K562 (cell line): Measurements from ENCODE around the gene MAGIX. TPM values are rescaled to one million over a fixed set of nuclear protein-coding genes. Genes with fewer than 3 reads are reported as not detected.

Source experiments
- BDP1 ChIP-seq: IDR thresholded peaks from 3 replicates; pipeline ENCODE4 v1.6.1; 2011; ENCODE audit not compliant: insufficient read length, insufficient read depth
- CHD4 ChIP-seq: fragments of 200-600 bp; sonication (generic); IDR thresholded peaks from 3 replicates; pipeline ENCODE4 v1.6.1; 2012; ENCODE audit warnings: low read depth, mild to moderate bottlenecking, mixed read lengths, low read length, inconsistent platforms; ENCODE audit not compliant: insufficient read depth, insufficient replicate concordance, poor library complexity, severe bottlenecking
- ESRRB ChIP-seq: fragments of 250-450 bp; sonication (Bioruptor Pico); IDR thresholded peaks from 2 replicates; pipeline ENCODE4 v1.5.0; 2020; ENCODE audit warnings: mild to moderate bottlenecking, moderate library complexity, borderline replicate concordance
- FOXK1 ChIP-seq: sonication (generic); formaldehyde crosslinking; IDR thresholded peaks from 2 replicates; pipeline ENCODE4 v1.8.0; 2022; ENCODE audit warnings: missing genetic modification reagents, mild to moderate bottlenecking, borderline replicate concordance
- KDM1A ChIP-seq, 2 experiments: fragments of 450-650 bp; IDR thresholded peaks; 2 replicates each; pipeline ENCODE4 v1.6.1; 2016; ENCODE audit warnings: mild to moderate bottlenecking in 2 of 2
- NFE2 ChIP-seq: IDR thresholded peaks from 2 replicates; pipeline ENCODE4 v1.6.1; 2014; ENCODE audit warnings: antibody characterized with exemption, low read depth
- PBX2 ChIP-seq, 2 experiments: IDR thresholded peaks in 1 of 2; conservative IDR thresholded peaks in 1 of 2; 2 replicates each; pipeline ENCODE4 v1.6.1; 2016; ENCODE audit warnings: low read depth in 2 of 2, mild to moderate bottlenecking in 1 of 2, missing compliant biosample characterization in 1 of 2, missing genetic modification characterization in 1 of 2, moderate library complexity in 1 of 2
- PHB ChIP-seq: fragments of 250-450 bp; sonication (Bioruptor Pico); IDR thresholded peaks from 2 replicates; pipeline ENCODE4 v1.5.0; 2021
- PHTF2 ChIP-seq: fragments of 250-450 bp; sonication (Bioruptor Pico); IDR thresholded peaks from 2 replicates; pipeline ENCODE4 v1.5.0; 2021; ENCODE audit warnings: mild to moderate bottlenecking
- SNAPC5 ChIP-seq: fragments of 250-450 bp; sonication (Bioruptor Pico); IDR thresholded peaks from 2 replicates; pipeline ENCODE4 v1.8.0; 2021; ENCODE audit warnings: moderate library complexity, mild to moderate bottlenecking, inconsistent platforms
- TEAD1 ChIP-seq, 2 experiments: fragments of 450-650 bp in 1 of 2; sonication (generic) in 1 of 2; formaldehyde crosslinking; IDR thresholded peaks; 2 replicates each; pipeline versions ENCODE4 v1.4.0 to v1.8.0; 2020 to 2022; ENCODE audit warnings: mild to moderate bottlenecking in 2 of 2, missing genetic modification reagents in 1 of 2
- UBTF ChIP-seq, 2 experiments: IDR thresholded peaks; 2 replicates each; pipeline ENCODE4 v1.6.1; 2012; ENCODE audit warnings: improper control_type of control experiment in 2 of 2, low read depth in 2 of 2, low read length in 2 of 2, borderline replicate concordance in 1 of 2
- ZNF212 ChIP-seq: fragments of 450-650 bp; formaldehyde crosslinking; IDR thresholded peaks from 2 replicates; pipeline ENCODE4 v1.4.0; 2020; ENCODE audit warnings: mild to moderate bottlenecking
- ZNF436 ChIP-seq: fragments of 250-450, 450-650 bp; sonication (Bioruptor Pico); formaldehyde crosslinking; IDR thresholded peaks from 2 replicates; pipeline ENCODE4 v1.7.0; 2020; ENCODE audit warnings: mild to moderate bottlenecking
- polyA plus RNA-seq, 8 experiments: library from polyadenylated mRNA; depleted of rRNA in 4 of 8; stranded (reverse) in 5 of 8; unstranded in 3 of 8; fragments of >200 nt; fragmentation: Nextera tagmentation in 2 of 8; fragmentation: Illumina TruSeq in 1 of 8; extraction: Ambion mirVana in 2 of 8; extraction: Trizol in 1 of 8; gene quantifications; 2 replicates each; pipeline versions ENCODE4 v1.2.1 to v1.2.3, GENCODE V29; 2011 to 2014; ENCODE audit warnings: inconsistent platforms in 1 of 8, missing spikeins in 1 of 8
- total RNA-seq, 7 experiments: library from RNA; depleted of rRNA in 6 of 7; stranded (reverse); fragments of >200 nt in 6 of 7; fragmentation: Illumina TruSeq in 2 of 7; extraction: Trizol in 2 of 7; gene quantifications; 2 replicates each; pipeline versions ENCODE4 v1.2.1 to v1.2.3, GENCODE V29; 2011 to 2021; ENCODE audit warnings: low replicate concordance in 1 of 7
- TF ChIP-seq, protein P1 (sequence below): fragments of 450-650 bp; formaldehyde crosslinking; IDR thresholded peaks from 2 replicates; pipeline ENCODE4 v1.4.0; 2020; ENCODE audit warnings: mild to moderate bottlenecking, mixed read lengths
- TF ChIP-seq, protein P2 (sequence below): sonication (generic); formaldehyde crosslinking; IDR thresholded peaks from 2 replicates; pipeline ENCODE4 v1.4.0; 2020; ENCODE audit warnings: mild to moderate bottlenecking, missing genetic modification reagents

The MAGIX gene
- total and polyA plus RNA-seq, 9 of the 15 experiments (the other 6 are each of a cell fraction or from before 2014, with no cell fraction given) = 0.08 to 3.5 (median 0.47) TPM

DNA sequence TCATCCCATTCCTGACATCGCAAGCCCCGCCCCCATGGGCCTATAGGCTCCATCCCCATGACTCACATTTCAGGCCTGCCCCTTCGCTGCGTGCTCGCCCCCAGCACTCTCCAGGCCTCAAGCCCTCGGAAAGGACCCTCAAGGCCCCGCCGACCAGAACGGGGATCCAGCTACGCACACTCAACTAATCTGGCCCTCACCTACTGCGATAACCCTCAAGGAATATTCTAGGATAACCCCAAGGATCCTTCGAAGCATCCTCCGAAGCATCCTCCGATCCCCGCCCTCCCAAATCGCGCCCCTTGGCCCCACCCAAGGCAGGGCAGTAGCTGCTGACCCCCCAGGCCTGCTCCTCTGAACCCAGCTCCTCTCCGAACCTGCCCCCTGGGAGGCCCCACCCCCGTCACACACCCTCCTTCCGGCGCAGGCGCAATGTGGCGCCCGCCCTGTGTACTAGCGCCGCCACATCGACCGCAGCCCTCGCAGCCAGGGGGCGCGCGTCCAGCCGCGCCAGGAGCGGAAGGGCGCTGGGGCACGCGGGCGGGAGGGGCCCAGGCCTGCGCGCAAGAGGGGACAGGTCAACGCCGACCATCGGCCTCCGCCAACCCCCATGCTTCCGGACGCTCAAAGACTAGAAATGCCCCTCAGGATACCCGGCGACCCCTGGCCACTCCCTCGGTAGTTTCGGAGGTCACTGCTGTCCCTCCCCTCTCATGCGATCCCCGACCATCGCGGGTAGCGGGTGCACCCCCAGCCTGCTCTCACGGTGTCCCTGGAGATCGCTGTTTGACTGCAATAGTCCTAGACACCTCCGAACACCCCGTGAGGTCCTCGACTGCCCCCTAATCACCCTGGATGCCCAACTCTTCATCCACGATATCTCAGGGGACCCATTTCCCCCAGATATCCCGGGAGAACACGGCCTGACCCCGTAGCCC lies 6.4 kb upstream of the MAGIX start (continued):
- TF ChIP-seq ZNF212 (CRISPR knock-in tag) (no peak), NFE2 (no peak), PHB (no peak), ZNF436 (CRISPR knock-in tag) (no peak), ESRRB (no peak), BDP1 (no peak), TEAD1 (CRISPR knock-in tag; IDR thresholded peaks at IDR 0.05) (peak in 1 of 2 experiments; percentile 65; a peak in 1 of 4 replicates), SNAPC5 (CRISPR knock-in tag) (no peak), PBX2 (CRISPR knock-in tag; IDR thresholded peaks at IDR 0.05; ENCODE audit: low read depth) (no peak), PBX2 (tag; conservative IDR thresholded peaks at IDR 0.05; ENCODE audit: low read depth) (no peak), CHD4 (no peak), PHTF2 (CRISPR knock-in tag) (no peak), FOXK1 (CRISPR knock-in tag) (0 out of 2 replicates have a peak, but pooled peaks have one; percentile 87), UBTF (IDR thresholded peaks at IDR 0.05; ENCODE audit: borderline replicate concordance in 1 of 2, low read depth in 2 of 2, low read length in 2 of 2) (peak in 1 of 2 experiments; percentile 22; a peak in 1 of 4 replicates), KDM1A (IDR thresholded peaks at IDR 0.05) (0 out of 4 replicates have a peak, but pooled peaks of 1 of the 2 experiments have one; percentile 8)
- TF ChIP-seq, protein P1, sequence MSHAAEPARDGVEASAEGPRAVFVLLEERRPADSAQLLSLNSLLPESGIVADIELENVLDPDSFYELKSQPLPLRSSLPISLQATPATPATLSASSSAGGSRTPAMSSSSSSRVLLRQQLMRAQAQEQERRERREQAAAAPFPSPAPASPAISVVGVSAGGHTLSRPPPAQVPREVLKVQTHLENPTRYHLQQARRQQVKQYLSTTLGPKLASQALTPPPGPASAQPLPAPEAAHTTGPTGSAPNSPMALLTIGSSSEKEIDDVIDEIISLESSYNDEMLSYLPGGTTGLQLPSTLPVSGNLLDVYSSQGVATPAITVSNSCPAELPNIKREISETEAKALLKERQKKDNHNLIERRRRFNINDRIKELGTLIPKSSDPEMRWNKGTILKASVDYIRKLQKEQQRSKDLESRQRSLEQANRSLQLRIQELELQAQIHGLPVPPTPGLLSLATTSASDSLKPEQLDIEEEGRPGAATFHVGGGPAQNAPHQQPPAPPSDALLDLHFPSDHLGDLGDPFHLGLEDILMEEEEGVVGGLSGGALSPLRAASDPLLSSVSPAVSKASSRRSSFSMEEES = no peak
- TF ChIP-seq, protein P2, sequence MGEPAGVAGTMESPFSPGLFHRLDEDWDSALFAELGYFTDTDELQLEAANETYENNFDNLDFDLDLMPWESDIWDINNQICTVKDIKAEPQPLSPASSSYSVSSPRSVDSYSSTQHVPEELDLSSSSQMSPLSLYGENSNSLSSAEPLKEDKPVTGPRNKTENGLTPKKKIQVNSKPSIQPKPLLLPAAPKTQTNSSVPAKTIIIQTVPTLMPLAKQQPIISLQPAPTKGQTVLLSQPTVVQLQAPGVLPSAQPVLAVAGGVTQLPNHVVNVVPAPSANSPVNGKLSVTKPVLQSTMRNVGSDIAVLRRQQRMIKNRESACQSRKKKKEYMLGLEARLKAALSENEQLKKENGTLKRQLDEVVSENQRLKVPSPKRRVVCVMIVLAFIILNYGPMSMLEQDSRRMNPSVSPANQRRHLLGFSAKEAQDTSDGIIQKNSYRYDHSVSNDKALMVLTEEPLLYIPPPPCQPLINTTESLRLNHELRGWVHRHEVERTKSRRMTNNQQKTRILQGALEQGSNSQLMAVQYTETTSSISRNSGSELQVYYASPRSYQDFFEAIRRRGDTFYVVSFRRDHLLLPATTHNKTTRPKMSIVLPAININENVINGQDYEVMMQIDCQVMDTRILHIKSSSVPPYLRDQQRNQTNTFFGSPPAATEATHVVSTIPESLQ = peak; percentile 78; the same call in 1 of the 2 replicates
